IMR-90 (cell line): ENCODE results near the gene ASCL3. TPM values are rescaled to one million over a fixed set of nuclear protein-coding genes. Genes with fewer than 3 reads are reported as not detected.

Experiments used
- ATAC-seq: fragments of 200-7000 bp; cut with Tn5 transposase; 2 replicates; pipeline ENCODE4 v1.9.1; 2020; ENCODE audit warnings: low read depth, mild to moderate bottlenecking, moderate library complexity
- BruUV-seq: library from RNA; stranded (reverse); fragments of 400-500 nt; replicated peaks from 2 replicates; lab custom pipeline; 2021; lab: Mats Ljungman, UMichigan
- CTCF ChIA-PET: fragments of 300-600 bp; formaldehyde crosslinking; extraction: SDS; loops from one replicate; lab custom pipeline; 2021; ENCODE audit warnings: antibody characterized with exemption; lab: Yijun Ruan, JAX
- POLR2A ChIA-PET: fragments of 300-600 bp; sonication (Branson Sonifier 250); formaldehyde crosslinking; loops from one replicate; lab custom pipeline; 2022; ENCODE audit warnings: antibody characterized with exemption; ENCODE audit not compliant: unreplicated experiment; lab: Charles Lee
- DNase-seq: peaks from one replicate; pipeline ENCODE4 v3.0.0; 2013
- H2AFZ ChIP-seq: replicated peaks from 2 replicates; pipeline ENCODE3; 2013; ENCODE audit warnings: low read length, mild to moderate bottlenecking; ENCODE audit not compliant: poor library complexity
- H2AK5ac ChIP-seq: 2 replicates; pipeline ENCODE4 v1.6.1; 2013; ENCODE audit warnings: low read depth, low read length, inconsistent platforms
- H2AK9ac ChIP-seq: replicated peaks from 2 replicates; pipeline ENCODE3; 2013; ENCODE audit warnings: mild to moderate bottlenecking, low read depth, low read length, moderate library complexity; ENCODE audit not compliant: poor library complexity
- H2BK120ac ChIP-seq: 2 replicates; pipeline ENCODE4 v1.6.1; 2013; ENCODE audit warnings: low read depth, low read length, inconsistent platforms
- H2BK15ac ChIP-seq: 3 replicates; pipeline ENCODE4 v1.6.1; 2013; ENCODE audit warnings: low read depth, low read length, inconsistent platforms
- H2BK20ac ChIP-seq: 2 replicates; pipeline ENCODE4 v1.6.1; 2013; ENCODE audit warnings: low read depth, mild to moderate bottlenecking, inconsistent platforms, low read length, moderate library complexity
- H2BK5ac ChIP-seq: 2 replicates; pipeline ENCODE4 v1.6.1; 2013; ENCODE audit warnings: mild to moderate bottlenecking, low read depth, low read length, inconsistent platforms; ENCODE audit not compliant: poor library complexity, severe bottlenecking
- H3K14ac ChIP-seq: replicated peaks from 2 replicates; pipeline ENCODE4 v1.6.1; 2013; ENCODE audit warnings: low read depth, low read length, inconsistent platforms
- H3K18ac ChIP-seq: 2 replicates; pipeline ENCODE4 v1.6.1; 2013; ENCODE audit warnings: low read depth, low read length, control low read depth
- H3K23ac ChIP-seq: 2 replicates; pipeline ENCODE4 v1.6.1; 2013; ENCODE audit warnings: low read depth, low read length, inconsistent platforms
- H3K27ac ChIP-seq: 2 replicates; pipeline ENCODE4 v1.5.1; 2013; ENCODE audit warnings: mild to moderate bottlenecking, control low read depth, low read length; ENCODE audit not compliant: insufficient read depth
- H3K27me3 ChIP-seq: 2 replicates; pipeline ENCODE4 v1.6.1; 2013; ENCODE audit warnings: low read length; ENCODE audit not compliant: control insufficient read depth, insufficient read depth
- H3K36me3 ChIP-seq: 2 replicates; pipeline ENCODE4 v1.6.1; 2013; ENCODE audit warnings: low read length, mixed read lengths; ENCODE audit not compliant: control insufficient read depth, insufficient read depth
- H3K4ac ChIP-seq: 2 replicates; pipeline ENCODE4 v1.6.1; 2013; ENCODE audit warnings: low read depth, low read length, inconsistent platforms
- H3K4me1 ChIP-seq: 2 replicates; pipeline ENCODE4 v1.6.1; 2013; ENCODE audit warnings: low read length, mixed read lengths; ENCODE audit not compliant: control insufficient read depth, insufficient read depth
- H3K4me2 ChIP-seq: 2 replicates; pipeline ENCODE4 v1.6.1; 2013; ENCODE audit warnings: low read depth, mild to moderate bottlenecking, control low read depth, low read length, moderate library complexity
- H3K4me3 ChIP-seq: 2 replicates; pipeline ENCODE4 v1.5.1; 2013; ENCODE audit warnings: low read depth, mild to moderate bottlenecking, control low read depth, low read length, moderate library complexity; ENCODE audit not compliant: insufficient read depth
- H3K56ac ChIP-seq: 2 replicates; pipeline ENCODE4 v1.6.1; 2013; ENCODE audit warnings: low read length, inconsistent platforms; ENCODE audit not compliant: insufficient read depth; ENCODE audit errors: extremely low read depth
- H3K79me1 ChIP-seq, 2 experiments: 2 replicates each; pipeline ENCODE4 v1.6.1; 2013; ENCODE audit warnings: low read length in 2 of 2, inconsistent platforms in 1 of 2, low read depth in 1 of 2
- H3K9ac ChIP-seq: 2 replicates; pipeline ENCODE4 v1.6.1; 2013; ENCODE audit warnings: low read depth, low read length, control low read depth
- H3K9me1 ChIP-seq: 2 replicates; pipeline ENCODE4 v1.6.1; 2013; ENCODE audit warnings: low read length, inconsistent platforms; ENCODE audit not compliant: insufficient read depth
- H3K9me3 ChIP-seq: 2 replicates; pipeline ENCODE4 v1.6.1; 2013; ENCODE audit warnings: low read length; ENCODE audit not compliant: control insufficient read depth, insufficient read depth
- H4K20me1 ChIP-seq: 2 replicates; pipeline ENCODE4 v1.6.1; 2013; ENCODE audit warnings: low read length, inconsistent platforms; ENCODE audit not compliant: insufficient read depth
- H4K5ac ChIP-seq: 2 replicates; pipeline ENCODE4 v1.6.1; 2013; ENCODE audit warnings: mild to moderate bottlenecking, low read depth, low read length, control low read depth
- H4K8ac ChIP-seq, 2 experiments: 2 replicates each; pipeline ENCODE4 v1.6.1; 2013; ENCODE audit warnings: low read depth in 2 of 2, low read length in 2 of 2, control low read depth in 1 of 2, inconsistent platforms in 1 of 2
- H4K91ac ChIP-seq: 2 replicates; pipeline ENCODE4 v1.6.1; 2013; ENCODE audit warnings: low read depth, low read length, inconsistent platforms; ENCODE audit not compliant: insufficient read depth
- BHLHE40 ChIP-seq: fragments of 150-350 bp; IDR thresholded peaks from 2 replicates; pipeline ENCODE4 v1.6.1; 2016; ENCODE audit warnings: mild to moderate bottlenecking, low read depth, low read length
- CEBPB ChIP-seq: IDR thresholded peaks from 2 replicates; pipeline ENCODE4 v1.6.1; 2012; ENCODE audit warnings: low read depth, low read length, improper control_type of control experiment
- CHD1 ChIP-seq: IDR thresholded peaks from 2 replicates; pipeline ENCODE4 v1.6.1; 2012; ENCODE audit warnings: low read depth, low read length, improper control_type of control experiment
- CTCF ChIP-seq: conservative IDR thresholded peaks from 2 replicates; pipeline ENCODE4 v1.5.1; 2012; ENCODE audit warnings: mild to moderate bottlenecking, low read depth, low read length, improper control_type of control experiment
- ELK1 ChIP-seq: fragments of 150-350 bp; IDR thresholded peaks from 2 replicates; pipeline ENCODE4 v1.6.1; 2016; ENCODE audit warnings: low read depth, mild to moderate bottlenecking, low read length, moderate library complexity, borderline replicate concordance
- FOS ChIP-seq: fragments of 150-350 bp; IDR thresholded peaks from 2 replicates; pipeline ENCODE4 v1.6.1; 2016; ENCODE audit warnings: low read depth, low read length
- MAFK ChIP-seq: IDR thresholded peaks from 2 replicates; pipeline ENCODE4 v1.6.1; 2012; ENCODE audit warnings: low read depth, low read length, improper control_type of control experiment
- MAZ ChIP-seq: IDR thresholded peaks from 2 replicates; pipeline ENCODE4 v1.6.1; 2012; ENCODE audit warnings: low read depth, mild to moderate bottlenecking, low read length, improper control_type of control experiment, moderate library complexity, borderline replicate concordance
- MXI1 ChIP-seq: IDR thresholded peaks from 2 replicates; pipeline ENCODE4 v1.6.1; 2012; ENCODE audit warnings: low read depth, mild to moderate bottlenecking, low read length, moderate library complexity, borderline replicate concordance
- NFE2L2 ChIP-seq: fragments of 150-350 bp; IDR thresholded peaks from 2 replicates; pipeline ENCODE4 v1.6.1; 2016; ENCODE audit warnings: low read depth, mild to moderate bottlenecking, low read length
- POLR2A ChIP-seq: IDR thresholded peaks from 2 replicates; pipeline ENCODE4 v1.6.1; 2012; ENCODE audit warnings: mild to moderate bottlenecking, low read depth, low read length
- RAD21 ChIP-seq: IDR thresholded peaks from 2 replicates; pipeline ENCODE4 v1.6.1; 2012; ENCODE audit warnings: low read length, improper control_type of control experiment
- RCOR1 ChIP-seq: IDR thresholded peaks from 2 replicates; pipeline ENCODE4 v1.6.1; 2012; ENCODE audit warnings: mild to moderate bottlenecking, low read length, improper control_type of control experiment; ENCODE audit not compliant: insufficient replicate concordance
- RFX5 ChIP-seq: IDR thresholded peaks from 2 replicates; pipeline ENCODE4 v1.8.0; 2012; ENCODE audit warnings: low read depth, mild to moderate bottlenecking, low read length, moderate library complexity
- SMC3 ChIP-seq: fragments of 150-350 bp; IDR thresholded peaks from 2 replicates; pipeline ENCODE4 v1.6.1; 2016; ENCODE audit warnings: low read depth, mild to moderate bottlenecking, antibody characterized with exemption, low read length, moderate library complexity
- WGBS, 2 experiments: methylation state at CpG; one replicate each; pipeline versions ENCODE4 v1.1.5 to v1.1.7; 2013; ENCODE audit warnings: missing lambda C conversion rate in 2 of 2; ENCODE audit not compliant: insufficient read length in 1 of 2; ENCODE audit errors: extremely low coverage in 2 of 2; 5-methylcytosine and 5-hydroxymethylcytosine counted together
- dilution Hi-C: fragments of 300-500 bp; cut with HindIII; formaldehyde crosslinking; loops from one replicate; pipeline ENCODE4 v1.14.3; 2018; ENCODE audit warnings: low sequenced_read_pairs; ENCODE audit not compliant: unreplicated experiment
- in situ Hi-C: fragments of 300-500 bp; cut with MboI; formaldehyde crosslinking; loops from 3 replicates; pipeline ENCODE4 v1.14.3; 2019; ENCODE audit warnings: low sequenced_read_pairs, inconsistent platforms, mixed read lengths
- intact Hi-C: fragments of 100-400 bp; cut with micrococcal nuclease; formaldehyde crosslinking; loops from 2 replicates; pipeline ENCODE4 v1.10.0; 2022
- polyA plus RNA-seq, 3 experiments: library from polyadenylated mRNA; depleted of rRNA; stranded (reverse); fragments of >200 nt; gene quantifications; 2 replicates each; pipeline ENCODE4 v1.2.3, GENCODE V29; 2012; ENCODE audit warnings: low replicate concordance in 1 of 3
- total RNA-seq: library from RNA; depleted of rRNA; stranded (reverse); fragments of >200 nt; gene quantifications from 2 replicates; pipeline ENCODE4 v1.2.3, GENCODE V29; 2012
- TF ChIP-seq, protein P1 (sequence below): fragments of 150-350 bp; IDR thresholded peaks from 2 replicates; pipeline ENCODE4 v1.6.1; 2017; ENCODE audit warnings: mild to moderate bottlenecking, antibody characterized with exemption, low read length, low read depth

ASCL3 gene
- total and polyA plus RNA-seq, 2 of the 4 experiments (the other 2 are of a cell fraction), result not detected

DNA sequence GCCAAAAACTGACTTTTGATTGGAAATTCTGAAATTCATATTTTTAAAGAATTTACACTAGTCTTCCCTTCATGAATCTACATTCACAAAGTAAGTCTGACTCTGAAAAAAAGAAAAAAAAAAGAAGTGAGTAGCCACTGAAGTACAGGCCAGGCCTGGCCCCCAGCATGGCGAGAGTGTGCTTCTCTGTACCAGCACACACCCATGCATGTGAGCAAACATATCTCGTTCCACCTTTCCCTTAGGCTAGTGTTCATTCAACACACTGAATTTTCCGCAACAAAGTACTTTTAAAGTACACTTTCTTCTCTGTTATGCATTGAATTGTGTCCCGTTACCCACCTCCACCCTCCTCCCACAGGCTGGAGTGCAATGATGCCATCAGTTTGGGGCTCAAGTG is 14.6 kb downstream of the ASCL3 start:
- Histone ChIP-seq H4K8ac (no peak overlapping the region), H3K27me3 (no peaks in the 10 kb centered on the region), H3K27ac (no peak overlapping the region), H4K20me1 (no peaks in the 10 kb centered on the region), H3K56ac (no peak overlapping the region), H3K14ac (0 out of 2 replicates have a peak overlapping the region, but pooled peaks have one; percentile 9), H2AFZ (no peak overlapping the region), H3K18ac (no peak overlapping the region), H3K4ac (peak overlapping the region; percentile 56; the same call in 1 of the 2 replicates), H2BK120ac (no peak overlapping the region), H4K91ac (no peak overlapping the region), H2BK5ac (no peak overlapping the region), H3K4me1 (peaks cover 10% of the 10 kb centered on the region), H3K23ac (no peak overlapping the region), H2AK5ac (peak overlapping the region; percentile 65; the same call in 1 of the 2 replicates), H3K4me3 (no peak overlapping the region), H2BK15ac (no peak overlapping the region), H3K9me1 (peaks cover 18% of the 10 kb centered on the region; the same call in 1 of the 2 replicates), H3K9ac (no peak overlapping the region), H3K9me3 (no peaks in the 10 kb centered on the region), H3K79me1 (no peaks in the 10 kb centered on the region), H3K4me2 (no peak overlapping the region), H4K5ac (no peak overlapping the region), H2BK20ac (no peak overlapping the region), H3K36me3 (peaks cover under 1% of the 10 kb centered on the region; the same call in 1 of the 2 replicates), H2AK9ac (peak overlapping the region; percentile 3)
- ChIA-PET POLR2A (no interaction called here), CTCF (no interaction called here)
- DNase-seq, result no peak
- intact Hi-C loops, result no loop called here
- WGBS, 2 experiments, result 100% methylated on average over 1 of the region's 4 CpGs; no CpG with 5 or more reads in 1 of the 2 experiments
- in situ Hi-C loops, result no loop called here
- dilution Hi-C loops, result no loop called here
- no TSS peak for BruUV-seq
- TF ChIP-seq BHLHE40 (no peak), SMC3 (no peak), CHD1 (no peak), RAD21 (no peak), MAFK (no peak), MXI1 (no peak), RFX5 (no peak), CTCF (no peak), POLR2A (no peak), ELK1 (no peak), CEBPB (no peak), MAZ (no peak), RCOR1 (no peak), FOS (no peak), NFE2L2 (no peak)
- TF ChIP-seq, protein P1, sequence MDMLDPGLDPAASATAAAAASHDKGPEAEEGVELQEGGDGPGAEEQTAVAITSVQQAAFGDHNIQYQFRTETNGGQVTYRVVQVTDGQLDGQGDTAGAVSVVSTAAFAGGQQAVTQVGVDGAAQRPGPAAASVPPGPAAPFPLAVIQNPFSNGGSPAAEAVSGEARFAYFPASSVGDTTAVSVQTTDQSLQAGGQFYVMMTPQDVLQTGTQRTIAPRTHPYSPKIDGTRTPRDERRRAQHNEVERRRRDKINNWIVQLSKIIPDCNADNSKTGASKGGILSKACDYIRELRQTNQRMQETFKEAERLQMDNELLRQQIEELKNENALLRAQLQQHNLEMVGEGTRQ, result no peak
- no peak for ATAC-seq
